Right lung (tissue), 5 donors: Measurements from ENCODE around the gene ATP4A. TPM values are rescaled to one million over a fixed set of nuclear protein-coding genes. Genes with fewer than 3 reads are reported as not detected.
A peak's percentile ranks its signal among the peaks of the same experiment; 100 is the strongest.

Experiments used
- DNase-seq, 2 donors: peaks; one replicate each; pipeline ENCODE4 v3.0.0-alpha.2; 2013
- polyA plus RNA-seq, 5 donors: library from polyadenylated mRNA; unstranded; fragments of 120-200 nt; gene quantifications; one replicate each; pipeline versions ENCODE4 v1.2.1 to v1.2.3, GENCODE V29; 2013; ENCODE audit warnings: inconsistent platforms in 1 of 5, low replicate concordance in 1 of 5; ENCODE audit not compliant: insufficient read length in 5 of 5, insufficient read depth in 1 of 5

ATP4A gene
- polyA plus RNA-seq, 5 donors = not detected

DNA sequence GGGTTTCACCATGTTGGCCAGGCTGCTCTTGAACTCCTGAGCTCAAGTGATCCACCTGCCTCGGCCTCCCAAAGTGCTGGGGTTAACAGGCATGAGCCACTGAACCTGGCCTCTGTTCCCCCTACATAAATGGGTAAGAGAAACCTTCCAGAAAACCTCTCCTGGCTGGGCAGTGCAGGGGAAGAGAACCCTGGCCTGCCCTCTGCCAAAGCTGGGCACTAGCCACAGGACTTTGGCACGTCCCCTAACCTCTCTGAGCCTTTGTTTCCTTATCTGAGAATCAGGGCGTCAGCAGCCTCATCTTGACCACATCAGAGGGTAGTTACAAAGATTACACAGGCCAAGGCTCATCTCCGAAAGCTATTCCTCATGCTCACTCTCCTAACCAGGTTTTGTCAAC lies 37.6 kb downstream of the ATP4A start:
- no peak for DNase-seq

DNA sequence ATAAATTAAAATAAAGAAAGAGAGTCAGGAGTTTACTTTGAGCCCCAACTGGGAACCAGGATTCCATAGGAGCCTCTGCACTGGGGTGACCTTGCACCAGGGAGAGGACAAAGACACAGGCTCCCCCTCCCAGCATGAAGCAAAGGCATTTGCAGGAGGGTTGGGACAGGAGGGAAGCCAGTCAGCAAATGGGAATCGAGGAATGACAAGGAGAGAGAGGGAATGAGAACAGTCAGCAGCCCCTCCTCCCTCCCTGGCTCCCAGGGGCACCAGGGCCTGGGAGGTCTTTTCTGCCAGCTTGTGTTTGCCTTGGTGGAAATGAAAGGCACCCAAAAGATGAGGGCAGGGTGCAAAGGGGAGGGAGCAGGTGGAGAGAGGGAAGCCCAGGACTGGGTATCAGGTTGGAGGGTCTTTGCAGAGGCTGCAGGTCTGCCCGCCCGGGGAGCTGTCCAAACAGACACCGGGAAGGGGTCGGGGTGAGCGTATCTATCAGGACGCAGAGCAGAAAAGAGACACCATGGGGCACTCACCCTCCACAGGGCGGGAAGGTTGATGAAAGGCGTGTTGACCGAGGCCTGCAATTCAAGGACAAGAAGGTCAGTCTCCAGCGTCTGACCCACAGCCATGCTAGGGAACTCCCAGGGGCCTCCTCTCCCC lies 39.1 kb downstream of the ATP4A start:
- no peak for DNase-seq

DNA sequence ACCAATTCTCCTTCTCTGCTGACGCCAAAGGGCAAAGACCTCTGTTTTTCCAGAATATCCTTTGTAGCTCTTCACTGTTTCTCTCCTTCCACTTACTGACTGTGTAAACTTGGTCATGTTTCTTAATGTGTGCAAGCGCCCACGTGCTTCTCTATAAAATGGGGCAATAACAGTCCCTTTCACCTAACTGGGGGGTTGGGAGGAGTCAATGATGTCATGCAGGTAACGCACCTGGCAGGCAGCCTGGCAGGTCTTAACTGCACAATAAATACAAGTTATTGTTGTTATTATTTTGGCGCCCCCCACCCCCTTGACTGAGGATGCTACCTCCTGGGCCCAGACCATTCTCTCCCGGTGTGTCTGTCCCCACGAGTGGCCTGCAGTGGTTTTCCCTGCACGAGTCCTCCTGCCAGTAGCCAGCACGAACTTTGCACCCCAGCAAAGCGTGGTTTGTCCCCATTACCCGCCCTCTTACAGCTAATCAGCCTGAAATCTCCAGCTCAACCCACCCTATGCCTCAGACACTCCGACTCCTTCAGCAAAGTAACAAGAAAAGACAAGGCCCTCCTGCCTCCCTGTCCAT lies 40.6 kb downstream of the ATP4A start:
- DNase-seq = no peak

DNA sequence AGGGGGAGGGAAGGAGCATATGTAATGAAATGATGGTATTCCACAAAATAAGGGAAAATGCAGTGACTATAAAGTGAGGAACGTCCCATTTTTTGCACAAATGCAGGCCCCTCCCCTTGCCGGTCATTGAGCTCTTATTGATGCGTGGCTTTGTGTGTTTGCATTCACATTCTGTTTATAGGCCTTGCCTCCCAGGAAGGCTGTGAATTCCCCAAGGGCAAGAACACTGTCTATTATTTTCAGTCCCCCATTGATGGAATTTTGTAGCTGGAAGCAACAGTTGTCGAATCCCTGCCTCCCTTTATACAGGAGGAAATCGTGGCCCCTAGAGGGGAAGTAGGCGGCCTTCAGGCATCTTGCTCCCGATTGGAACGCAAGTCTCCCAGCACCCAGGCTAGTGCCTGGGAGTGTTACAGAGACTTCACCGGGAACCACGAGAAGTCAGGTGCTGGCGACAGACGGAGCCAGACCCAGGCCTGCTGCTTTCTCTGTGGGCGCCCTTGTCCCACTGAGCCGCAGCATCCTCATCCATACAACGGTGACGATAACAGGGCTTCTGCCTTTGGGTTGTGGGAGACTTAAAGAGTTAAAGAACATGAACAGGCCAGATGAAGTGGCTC lies 42.2 kb downstream of the ATP4A start:
- no peak for DNase-seq

DNA sequence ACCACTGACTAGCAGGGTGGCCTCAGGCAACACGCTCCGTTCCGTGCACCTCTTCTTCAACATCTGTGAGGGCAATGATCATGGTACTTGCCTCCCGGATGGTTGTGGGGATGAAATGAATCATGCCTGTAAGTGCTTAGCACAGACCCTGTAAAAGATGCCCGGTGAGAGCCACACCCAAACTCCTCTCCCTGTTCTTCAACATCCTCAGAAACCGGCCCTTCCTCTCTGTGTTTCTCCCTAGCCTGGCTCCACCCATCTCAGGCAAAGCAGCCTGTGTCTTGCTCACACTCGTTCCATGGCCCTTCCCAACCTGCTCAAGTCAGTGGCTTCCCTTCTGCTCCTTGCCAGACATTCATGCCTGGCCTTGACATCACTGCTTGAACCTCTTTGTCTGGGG lies 44.2 kb downstream of the ATP4A start:
- DNase-seq = no peak

DNA sequence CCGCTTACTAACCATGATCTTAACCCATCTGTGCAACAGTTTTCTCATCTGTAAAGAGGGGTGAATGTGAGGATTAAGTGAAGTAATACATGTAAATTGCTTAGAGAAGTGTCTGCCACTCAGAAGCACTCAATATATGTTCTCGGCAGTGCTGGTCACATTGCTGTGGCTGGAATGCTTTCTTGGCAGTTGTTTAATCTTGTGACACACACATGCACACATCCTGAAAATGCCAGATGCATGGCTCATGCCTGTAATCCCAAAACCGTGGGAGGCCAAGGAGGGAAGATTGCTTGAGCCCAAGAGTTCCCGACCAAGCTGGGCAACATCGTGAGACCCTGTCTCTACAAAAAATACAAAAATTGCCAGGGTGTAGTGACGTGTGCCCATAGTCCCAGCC lies 45.1 kb downstream of the ATP4A start:
- DNase-seq = no peak

DNA sequence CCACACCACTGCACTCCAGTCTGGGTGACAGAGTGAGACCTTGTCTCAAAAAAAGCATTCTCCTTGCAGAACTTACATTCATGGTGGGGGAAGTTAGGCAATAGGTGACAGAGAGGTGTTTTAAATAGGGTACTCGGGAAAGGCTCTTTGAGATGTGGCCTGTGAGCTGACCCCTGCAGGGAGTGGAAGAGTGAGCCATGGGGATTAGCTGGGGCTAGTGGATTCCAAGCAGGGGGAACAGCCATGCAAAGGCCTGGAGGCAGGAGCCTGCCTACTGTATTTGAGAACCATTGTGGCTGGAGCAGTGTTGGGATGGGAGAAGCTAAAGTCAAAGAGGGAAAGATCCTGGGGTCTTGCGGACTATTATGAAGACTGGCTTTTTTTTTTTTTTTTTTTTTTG lies 46.1 kb downstream of the ATP4A start:
- DNase-seq = no peak

DNA sequence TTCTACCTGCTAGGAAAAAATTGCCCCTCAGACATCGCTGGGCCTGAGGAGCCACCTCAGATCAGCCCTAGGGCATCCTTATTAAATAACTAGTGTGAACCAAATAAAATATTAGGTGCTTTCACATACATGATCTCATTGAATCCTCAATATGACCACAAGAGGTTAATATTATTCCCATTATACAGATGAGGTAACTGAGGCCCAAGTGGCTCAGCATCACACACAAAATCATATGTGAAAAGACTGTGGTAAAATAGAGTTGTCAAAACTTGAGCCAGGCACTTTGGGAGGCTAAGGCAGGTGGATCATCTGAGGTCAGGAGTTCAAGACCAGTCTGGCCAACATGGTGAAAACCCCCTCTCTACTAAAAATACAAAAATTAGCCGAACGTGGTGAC lies 47.1 kb downstream of the ATP4A start:
- DNase-seq = no peak

DNA sequence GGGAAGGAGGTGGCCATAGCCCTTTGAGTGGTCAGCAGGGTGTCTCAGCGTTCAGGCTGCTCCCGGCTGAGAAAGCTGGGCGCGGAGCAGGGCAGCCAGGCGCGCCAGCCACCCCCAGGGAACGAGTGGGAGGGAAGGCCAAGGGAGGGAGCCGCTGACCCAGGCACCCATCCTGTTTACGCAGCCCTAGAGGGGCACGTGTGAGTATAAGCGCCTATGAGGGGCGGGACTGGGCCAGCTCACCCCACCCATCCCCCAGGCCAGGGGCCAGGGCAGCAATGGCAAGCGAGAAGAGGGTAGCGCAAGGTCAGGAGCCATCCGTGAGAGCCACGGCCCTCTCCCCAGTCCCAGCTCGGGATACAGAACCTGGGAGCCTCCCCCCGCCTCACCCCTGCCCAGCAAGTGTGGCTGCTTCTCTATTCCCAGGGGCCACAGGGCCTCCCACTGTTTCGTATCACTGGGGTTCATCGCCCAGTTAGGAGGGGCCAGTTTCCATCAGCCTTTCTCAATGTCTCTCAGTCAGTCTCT lies 49.1 kb downstream of the ATP4A start:
- DNase-seq = no peak

DNA sequence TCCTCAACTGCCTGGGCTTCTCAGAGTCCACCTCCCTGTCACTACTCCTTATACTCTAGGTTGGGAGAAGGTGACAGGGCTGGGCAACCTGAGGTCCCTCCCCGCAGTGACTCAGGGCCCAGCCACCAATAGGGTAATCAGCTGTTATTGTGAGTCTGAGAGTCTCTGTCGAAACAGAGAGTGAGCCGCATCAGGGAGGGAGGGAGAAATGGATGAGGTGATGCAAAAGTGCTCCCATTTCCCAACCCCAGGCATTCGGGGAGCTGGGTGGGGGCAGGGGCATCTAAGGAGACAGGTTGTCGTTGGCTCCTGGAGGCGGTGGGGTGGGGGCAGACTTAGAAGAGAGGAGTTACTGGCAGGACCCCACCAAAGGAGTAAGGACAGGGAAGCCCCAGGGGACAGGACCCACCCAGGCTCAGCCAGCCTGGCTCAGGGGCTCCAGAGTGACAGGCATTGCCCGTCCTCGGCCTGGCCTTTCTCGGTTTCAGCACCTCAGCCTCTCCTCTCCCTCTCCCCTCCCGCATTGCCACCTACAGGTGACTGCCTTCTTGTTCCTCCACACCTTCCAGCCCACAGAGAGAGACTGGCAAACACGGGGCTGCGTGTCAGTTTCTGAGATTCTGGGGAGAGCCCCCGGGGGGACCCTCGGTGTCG lies 49.7 kb downstream of the ATP4A start, which contains the start of gene DMKN:
Gene DMKN (minus strand): TSS at position 22 of the 654 bp plus-strand sequence. CDS start 174 bp downstream, outside the sequence.
- DNase-seq = no peak

DNA sequence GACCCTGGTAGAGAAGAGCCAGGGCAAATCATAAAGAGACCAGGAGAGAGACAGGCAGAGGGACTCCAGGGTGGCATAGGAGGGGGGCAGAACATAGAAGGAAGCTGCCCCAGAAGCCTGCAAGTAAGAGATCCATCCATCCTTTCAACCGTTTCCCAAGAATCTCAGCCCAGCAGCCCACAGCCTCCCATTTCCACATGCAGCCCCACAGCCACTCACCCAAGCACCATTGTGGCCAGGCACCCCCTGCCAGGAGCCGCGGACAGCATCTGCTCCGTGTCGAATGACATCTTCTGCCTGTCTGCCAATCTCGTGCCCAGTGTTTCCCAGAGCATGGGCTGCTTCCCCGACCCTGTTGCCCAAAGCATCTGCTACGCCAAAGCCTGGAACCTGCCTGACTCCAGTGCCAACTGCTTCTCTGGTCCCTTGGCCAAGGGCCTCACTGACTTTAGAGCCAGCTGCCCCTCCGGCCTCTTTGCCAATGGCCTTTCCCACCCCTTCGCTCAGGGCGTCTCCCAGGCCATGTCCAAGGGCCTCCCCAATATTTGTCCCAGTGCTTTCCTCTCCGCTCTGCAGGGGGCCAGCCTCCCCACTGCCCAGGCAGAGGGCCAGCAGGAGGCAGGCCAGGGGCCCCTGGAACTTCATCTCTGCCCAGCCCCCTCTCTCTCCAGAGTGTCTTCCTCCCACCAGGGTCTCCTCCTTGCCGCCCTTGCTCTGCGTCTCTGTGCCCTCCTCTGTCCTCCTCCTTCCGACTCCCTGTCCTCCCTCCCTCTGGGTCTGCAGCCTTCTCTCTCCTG lies 50.4 kb downstream of the ATP4A start:
- no peak for DNase-seq

DNA sequence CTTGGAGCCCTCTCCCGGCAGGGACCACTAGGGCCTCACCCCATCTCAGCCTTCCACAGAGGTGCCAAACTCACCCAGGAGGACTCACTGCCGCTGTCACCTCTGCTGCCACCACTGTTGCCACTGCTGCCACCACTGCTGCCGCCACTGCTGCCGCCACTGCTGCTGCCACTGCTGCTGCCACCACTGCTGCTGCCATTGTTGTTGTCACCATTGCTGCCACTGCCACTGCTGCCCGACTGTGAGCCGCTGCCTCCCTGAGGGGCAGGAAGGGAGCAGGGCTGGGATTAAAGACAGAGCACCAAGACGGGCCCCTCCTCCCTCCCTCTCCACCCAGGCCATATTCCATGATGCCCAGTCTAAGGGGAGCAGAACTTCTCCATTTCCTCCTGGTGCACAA lies 52.1 kb downstream of the ATP4A start:
- no peak for DNase-seq

DNA sequence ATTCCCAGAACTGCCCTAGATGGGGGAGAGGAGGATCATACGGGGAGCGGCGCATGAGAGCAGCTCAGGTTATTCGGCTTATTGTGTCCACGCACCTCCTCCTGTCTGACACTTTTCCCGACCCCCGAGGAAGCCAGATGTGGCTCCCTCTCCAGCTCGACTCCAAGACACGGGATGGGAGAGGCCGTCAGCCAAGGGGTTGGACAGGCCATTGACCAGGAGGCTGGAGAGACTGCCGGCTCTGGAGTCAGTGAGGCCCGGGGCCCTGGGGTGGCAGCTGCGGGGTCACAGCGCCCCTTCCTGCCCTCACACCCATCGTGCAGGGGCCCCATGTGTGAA lies 52.9 kb downstream of the ATP4A start:
- no peak for DNase-seq

DNA sequence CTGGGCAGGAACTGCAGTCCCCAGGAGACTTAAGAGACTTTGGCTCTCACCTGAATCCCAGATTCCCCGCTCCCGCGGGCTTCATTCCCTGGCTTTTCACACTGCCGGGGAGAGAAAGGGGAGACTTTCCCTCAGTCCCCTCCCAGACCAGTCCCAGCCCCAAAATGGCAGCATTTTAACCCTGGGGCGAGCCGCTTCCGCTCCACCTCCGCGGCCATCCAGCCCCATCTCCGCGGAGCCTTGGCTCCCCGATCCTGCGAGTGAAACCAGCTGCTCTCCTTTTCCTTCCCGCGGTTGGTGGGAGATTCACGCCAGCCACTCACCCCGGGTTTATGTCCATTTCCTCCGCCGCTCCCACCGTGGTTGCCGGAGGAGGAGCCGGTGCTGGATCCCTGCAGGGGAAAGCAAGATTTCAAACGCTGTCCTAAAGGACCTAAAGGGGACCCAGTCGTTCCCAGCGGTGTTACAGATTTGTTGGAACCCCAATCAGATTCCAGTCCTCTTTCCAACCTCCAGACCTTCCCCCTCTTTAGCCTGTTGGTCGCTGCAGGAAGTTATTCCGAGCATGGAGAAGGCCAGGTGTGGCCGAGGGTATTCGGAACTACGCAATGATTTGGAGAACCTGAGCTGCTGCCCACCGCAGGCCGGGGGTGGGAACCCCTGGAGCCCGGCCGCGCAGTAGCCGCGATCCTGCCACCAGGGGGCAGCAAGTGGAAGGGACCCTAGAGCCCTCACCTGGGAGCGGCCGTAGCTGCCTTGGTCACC lies 53.4 kb downstream of the ATP4A start:
- DNase-seq = peak; percentile 79 to 80

DNA sequence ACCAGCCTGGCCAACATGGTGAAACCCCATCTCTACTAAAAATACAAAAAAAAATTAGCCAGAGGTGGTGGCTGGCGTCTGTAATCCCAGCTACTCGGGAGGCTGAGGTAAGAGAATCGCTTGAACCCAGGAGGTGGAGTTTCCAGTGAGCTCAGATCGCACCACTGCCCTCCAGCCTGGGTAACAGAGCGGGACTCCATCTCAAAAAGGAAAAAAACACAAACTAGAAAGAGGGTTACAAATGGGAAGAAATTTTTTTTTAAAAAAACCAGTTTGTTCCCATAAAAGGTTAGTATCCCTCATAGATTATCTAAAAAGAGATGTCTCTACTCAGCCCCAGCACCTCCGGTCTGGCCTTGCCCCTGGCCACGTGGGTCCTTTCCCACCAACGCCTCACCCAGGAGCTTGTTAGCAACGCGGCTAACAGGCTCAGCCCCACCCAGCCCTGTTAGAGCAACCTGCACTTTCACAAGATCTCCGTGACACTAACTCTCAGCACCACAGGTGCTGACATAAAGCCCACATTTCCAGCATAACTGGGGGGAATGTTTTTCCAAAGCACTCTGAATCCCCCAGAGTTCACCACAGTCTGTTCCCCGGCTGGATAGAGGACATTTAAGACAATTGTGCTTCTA lies 54.3 kb downstream of the ATP4A start:
- DNase-seq = peak in 1 of 2 donors; percentile 19

DNA sequence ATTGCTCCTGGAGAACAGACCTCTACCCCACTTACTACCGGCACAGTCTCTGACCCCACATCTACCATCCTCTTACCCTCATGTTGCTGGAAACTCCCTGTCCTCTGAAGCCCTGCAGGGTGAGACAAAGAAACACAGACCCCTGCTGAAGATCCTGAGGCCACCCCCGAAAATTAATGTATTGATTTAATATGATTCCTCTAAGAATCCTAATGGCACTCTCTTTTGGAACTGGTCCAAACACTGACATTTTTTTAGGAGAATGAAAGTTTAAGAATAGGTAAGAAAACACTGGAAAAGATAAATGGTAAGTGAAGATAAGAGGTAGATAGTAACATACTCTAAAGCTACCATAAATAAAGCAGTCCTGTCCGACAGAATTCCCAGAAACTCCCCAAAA lies 55.3 kb downstream of the ATP4A start:
- no peak for DNase-seq

DNA sequence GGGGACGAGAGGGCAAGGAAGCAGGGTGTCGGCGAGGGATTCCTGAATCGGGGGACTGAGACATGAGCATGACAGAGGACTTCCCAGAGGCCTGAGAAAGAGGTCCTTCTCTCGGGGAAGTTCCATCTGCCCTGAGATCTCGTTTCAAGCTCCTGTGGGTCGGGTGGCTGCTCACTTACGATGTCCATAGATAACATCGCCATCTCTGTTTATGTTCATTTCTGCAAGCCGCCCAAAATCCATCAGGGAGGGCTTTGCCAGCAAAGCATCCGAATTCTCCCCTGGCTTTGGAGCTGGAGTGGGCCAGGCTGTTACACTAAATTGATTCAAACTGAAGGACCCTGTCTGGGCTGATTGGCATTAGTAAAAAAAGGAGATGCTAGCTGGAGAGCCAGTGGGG lies 55.9 kb downstream of the ATP4A start:
- DNase-seq = no peak

DNA sequence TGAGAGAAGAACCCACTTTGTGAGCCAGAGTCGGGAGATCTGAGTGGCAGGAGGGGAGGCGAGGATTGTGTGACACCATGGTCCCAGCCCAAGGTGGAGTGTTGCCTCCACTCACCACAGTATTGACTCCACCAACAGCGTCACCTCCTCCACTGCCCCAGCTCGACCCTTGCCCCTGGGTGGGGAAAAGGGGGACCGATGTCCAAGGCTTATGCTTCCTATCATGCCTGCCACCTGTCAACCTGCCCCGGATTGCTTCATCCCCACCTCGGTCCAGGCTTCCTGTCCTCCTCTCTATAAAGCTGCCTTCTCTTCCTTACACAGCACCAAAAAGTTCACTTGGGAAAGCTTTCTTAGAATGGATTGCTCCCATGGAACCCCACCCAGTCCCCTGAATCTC lies 57.4 kb downstream of the ATP4A start:
- no peak for DNase-seq

DNA sequence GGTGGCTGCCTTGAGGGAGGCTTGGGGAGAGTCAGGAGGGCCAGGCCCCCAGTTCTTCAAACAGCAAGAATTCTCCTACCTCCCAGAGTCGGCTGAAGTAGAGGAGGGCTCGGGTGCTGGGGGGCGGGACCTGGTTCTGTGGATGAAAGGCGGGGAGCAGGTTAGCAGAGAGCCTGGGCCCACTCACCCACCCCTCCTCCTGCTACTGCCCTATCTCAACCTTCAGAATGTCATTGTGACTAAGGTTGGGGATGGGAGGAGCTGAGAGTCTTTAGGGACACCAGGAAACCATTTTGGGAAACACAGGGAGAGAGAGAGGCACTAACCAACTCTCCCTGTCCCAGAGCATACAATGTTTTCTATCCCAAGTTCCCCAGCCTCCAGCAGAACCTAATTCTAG lies 60.7 kb downstream of the ATP4A start:
- DNase-seq = no peak

DNA sequence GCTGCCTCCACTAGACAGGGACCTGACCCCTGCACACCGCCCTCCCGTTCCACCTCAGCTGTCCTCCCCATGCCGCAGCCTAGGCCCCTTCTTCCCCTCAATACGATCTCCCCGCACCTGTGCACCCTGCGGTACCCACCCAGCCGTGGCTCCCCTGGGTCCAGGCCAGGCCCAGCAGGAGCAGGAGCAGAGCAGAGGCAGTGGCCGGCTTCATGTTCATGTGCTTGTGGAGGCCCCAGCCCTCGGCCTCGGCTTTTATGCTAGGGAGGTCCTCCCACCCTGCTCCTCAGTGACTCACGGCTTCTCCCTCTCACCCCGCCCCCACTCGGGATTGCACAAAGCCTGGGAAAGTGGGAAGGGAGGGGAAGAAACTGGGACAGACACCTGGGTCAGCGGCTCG lies 61.8 kb downstream of the ATP4A start:
- DNase-seq = no peak

DNA sequence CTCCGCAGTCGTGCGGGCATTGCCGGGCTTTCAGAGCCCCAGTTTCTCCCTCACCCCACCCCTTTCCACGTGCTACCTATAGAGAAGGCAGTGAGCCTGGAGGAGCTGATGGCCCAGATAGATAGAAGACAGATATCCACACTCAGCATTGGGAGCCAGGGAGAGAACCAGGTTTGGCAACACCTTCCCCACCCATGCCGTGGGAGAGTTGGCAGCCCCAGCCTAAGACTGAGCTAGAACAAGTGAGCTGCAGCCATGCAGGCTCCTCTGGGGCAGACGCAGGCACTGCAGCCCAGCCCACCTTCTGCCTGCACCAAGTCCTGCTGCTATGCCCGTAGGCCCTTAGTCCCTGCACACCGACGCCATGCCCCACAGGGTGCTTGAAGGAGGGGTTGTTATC lies 62.8 kb downstream of the ATP4A start:
- DNase-seq = no peak
